Measurements from ENCODE around the gene MEGF6. TPM values are rescaled to one million over a fixed set of nuclear protein-coding genes. Genes with fewer than 3 reads are reported as not detected.
A peak's percentile ranks its signal among the peaks of the same experiment; 100 is the strongest.

The MEGF6 gene
- total and polyA plus RNA-seq, 9 of the 15 experiments (the other 6 are each of a cell fraction or from before 2014, with no cell fraction given) = 0.03 to 1.7 (median 0.24) TPM; not detected in 3

GRCh38 chr1:3618881-3619671 is 7.8 kb upstream of the MEGF6 start (continued):
- no peak for TF ChIP-seq PHF8 (IDR thresholded peaks at IDR 0.05; ENCODE audit: borderline replicate concordance, low read length)
- peak in 1 of 2 experiments; percentile 71; a peak in 2 of 4 replicates for TF ChIP-seq HDAC1 (IDR thresholded peaks at IDR 0.05)
- TF ChIP-seq ZNF707 (CRISPR knock-in tag; conservative IDR thresholded peaks at IDR 0.05) = no peak
- TF ChIP-seq PKNOX1 (IDR thresholded peaks at IDR 0.05) = peak; percentile 49
- peak; percentile 76 for TF ChIP-seq DEAF1 (CRISPR knock-in tag; IDR thresholded peaks at IDR 0.05)
- TF ChIP-seq SIN3A (IDR thresholded peaks at IDR 0.05; ENCODE audit: borderline replicate concordance in 2 of 2, control insufficient read depth in 1 of 2, low read depth in 2 of 2, low read length in 2 of 2) = no peak
- peak; percentile 2; the same call in 1 of the 2 replicates for TF ChIP-seq MAFK (IDR thresholded peaks at IDR 0.05; ENCODE audit: low read length)
- peak; percentile 17 to 83; a peak in 2 of 4 replicates for TF ChIP-seq FOXA3 (CRISPR knock-in tag; conservative IDR thresholded peaks at IDR 0.05 in 1 of 2, IDR thresholded peaks at IDR 0.05 in 1 of 2)
- TF ChIP-seq MNT (conservative IDR thresholded peaks at IDR 0.05) = peak; percentile 17 to 58; a peak in 1 of 4 replicates
- peak; percentile 19; the same call in 1 of the 2 replicates for TF ChIP-seq GABPB1 (CRISPR knock-in tag; IDR thresholded peaks at IDR 0.05)
- peak; percentile 92 for TF ChIP-seq MEIS2 (IDR thresholded peaks at IDR 0.05; ENCODE audit: partially characterized antibody)
- peak; percentile 24; the same call in 1 of the 2 replicates for TF ChIP-seq GATA2 (CRISPR knock-in tag; IDR thresholded peaks at IDR 0.05)
- no peak for TF ChIP-seq MTA2 (IDR thresholded peaks at IDR 0.05; ENCODE audit: low read depth)
- peak; percentile 51; the same call in 1 of the 2 replicates for TF ChIP-seq ATF7 (IDR thresholded peaks at IDR 0.05)
- TF ChIP-seq CUX1 (CRISPR knock-in tag; IDR thresholded peaks at IDR 0.05) = no peak
- 0 out of 2 replicates have a peak, but pooled peaks have one; percentile 38 for TF ChIP-seq ARID1B (IDR thresholded peaks at IDR 0.05)

Data from K562 (cell line).